SK-N-MC (cell line): ENCODE measurements around the gene BAMBI.

Experiments
- DNase-seq: peaks from one replicate; pipeline ENCODE4 v3.0.0-alpha.2; 2011; ENCODE audit warnings: low read depth, low spot score
- H3K27ac ChIP-seq: fragments of 200-600 bp; sonication (generic); 2 replicates; pipeline ENCODE4 v1.5.1; 2016; ENCODE audit warnings: mixed run types
- H3K36me3 ChIP-seq: fragments of 200-600 bp; sonication (generic); 2 replicates; pipeline ENCODE4 v1.6.1; 2017; ENCODE audit warnings: antibody characterized with exemption, low read length, mixed read lengths; ENCODE audit not compliant: insufficient read depth
- H3K4me3 ChIP-seq: fragments of 200-600 bp; sonication (generic); 2 replicates; pipeline ENCODE4 v1.5.1; 2016
- H3K9ac ChIP-seq: fragments of 200-600 bp; sonication (generic); 2 replicates; pipeline ENCODE4 v1.8.0; 2017; ENCODE audit warnings: mixed run types, mixed read lengths; ENCODE audit not compliant: insufficient read length
- H3K9me3 ChIP-seq: fragments of 200-600 bp; sonication (generic); 2 replicates; pipeline ENCODE4 v1.6.1; 2017; ENCODE audit warnings: low read depth, mild to moderate bottlenecking, antibody characterized with exemption, low read length, moderate library complexity, mixed read lengths
- EZH2 ChIP-seq: fragments of 200-600 bp; sonication (generic); IDR thresholded peaks from one replicate; pipeline ENCODE4 v1.6.1; 2017; ENCODE audit warnings: antibody characterized with exemption
- FOXP2 ChIP-seq: optimal IDR thresholded peaks from 2 replicates; pipeline ENCODE3; 2011; ENCODE audit warnings: mild to moderate bottlenecking, moderate library complexity; ENCODE audit not compliant: insufficient read depth; ENCODE audit errors: extremely low read length, control extremely low read depth
- POLR2AphosphoS5 ChIP-seq: IDR thresholded peaks from 2 replicates; pipeline ENCODE4 v1.6.1; 2012; ENCODE audit warnings: mild to moderate bottlenecking, low read depth, low read length, borderline replicate concordance

The BAMBI gene

GRCh38 chr10:28668363-28669226 is 8.7 kb upstream of the BAMBI start:
- Histone ChIP-seq H3K9me3 (no peaks in the 10 kb centered on the region), H3K4me3 (peak overlapping the region; percentile 72), H3K27ac (no peak overlapping the region), H3K9ac (peak overlapping the region; percentile 51), H3K36me3 (no peaks in the 10 kb centered on the region)
- no peak for DNase-seq
- TF ChIP-seq POLR2AphosphoS5 = no peak

GRCh38 chr10:28669227-28670173 is 7.8 kb upstream of the BAMBI start:
- DNase-seq = no peak

DNA sequence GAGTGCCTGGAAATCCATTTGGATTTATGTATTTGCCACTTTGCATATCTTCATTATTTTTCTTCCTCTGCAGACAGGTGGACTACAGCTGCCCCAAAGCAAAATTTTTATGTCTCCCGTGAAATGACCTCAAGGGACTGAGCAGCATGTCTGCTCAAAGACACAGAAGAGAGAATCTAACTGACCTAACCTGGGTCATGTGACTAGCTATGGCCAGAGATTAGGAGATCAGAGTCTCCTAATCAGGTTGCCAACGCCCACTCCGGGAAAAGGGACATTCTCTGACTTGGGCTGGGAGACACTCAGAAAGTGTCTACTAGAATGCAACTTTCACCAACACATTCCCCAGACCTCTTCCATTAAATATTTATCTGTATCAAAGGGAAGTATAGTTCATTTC is 2.5 kb upstream of the BAMBI start:
- no peak overlapping the region for H3K4me3 ChIP-seq

More at GRCh38 chr10:28669227-28670173, 7.8 kb upstream of the BAMBI start:
- no peaks in the 10 kb centered on the region for H3K36me3 ChIP-seq
- peak overlapping the region; percentile 72 for H3K4me3 ChIP-seq
- H3K27ac ChIP-seq = no peak overlapping the region
- TF ChIP-seq POLR2AphosphoS5 (no peak), EZH2 (no peak), FOXP2 (no peak)
- no peaks in the 10 kb centered on the region for H3K9me3 ChIP-seq
- no peak overlapping the region for H3K9ac ChIP-seq

GRCh38 chr10:28676326-28676967 is 874 bp upstream of the BAMBI start:
- DNase-seq = no peak
- H3K9ac ChIP-seq = peak overlapping the region; percentile 69
- TF ChIP-seq FOXP2 = no peak
- H3K4me3 ChIP-seq = peak overlapping the region; percentile 81
- no peak overlapping the region for H3K27ac ChIP-seq
- H3K36me3 ChIP-seq = peaks cover 8% of the 10 kb centered on the region
- no peaks in the 10 kb centered on the region for H3K9me3 ChIP-seq

More for the DNA sequence above, 2.5 kb upstream of the BAMBI start:
- H3K9me3 ChIP-seq = no peaks in the 10 kb centered on the region
- H3K9ac ChIP-seq = no peak overlapping the region
- no peaks in the 10 kb centered on the region for H3K36me3 ChIP-seq
- H3K27ac ChIP-seq = no peak overlapping the region
- TF ChIP-seq POLR2AphosphoS5 (no peak), EZH2 (no peak), FOXP2 (no peak)
- DNase-seq = no peak

DNA sequence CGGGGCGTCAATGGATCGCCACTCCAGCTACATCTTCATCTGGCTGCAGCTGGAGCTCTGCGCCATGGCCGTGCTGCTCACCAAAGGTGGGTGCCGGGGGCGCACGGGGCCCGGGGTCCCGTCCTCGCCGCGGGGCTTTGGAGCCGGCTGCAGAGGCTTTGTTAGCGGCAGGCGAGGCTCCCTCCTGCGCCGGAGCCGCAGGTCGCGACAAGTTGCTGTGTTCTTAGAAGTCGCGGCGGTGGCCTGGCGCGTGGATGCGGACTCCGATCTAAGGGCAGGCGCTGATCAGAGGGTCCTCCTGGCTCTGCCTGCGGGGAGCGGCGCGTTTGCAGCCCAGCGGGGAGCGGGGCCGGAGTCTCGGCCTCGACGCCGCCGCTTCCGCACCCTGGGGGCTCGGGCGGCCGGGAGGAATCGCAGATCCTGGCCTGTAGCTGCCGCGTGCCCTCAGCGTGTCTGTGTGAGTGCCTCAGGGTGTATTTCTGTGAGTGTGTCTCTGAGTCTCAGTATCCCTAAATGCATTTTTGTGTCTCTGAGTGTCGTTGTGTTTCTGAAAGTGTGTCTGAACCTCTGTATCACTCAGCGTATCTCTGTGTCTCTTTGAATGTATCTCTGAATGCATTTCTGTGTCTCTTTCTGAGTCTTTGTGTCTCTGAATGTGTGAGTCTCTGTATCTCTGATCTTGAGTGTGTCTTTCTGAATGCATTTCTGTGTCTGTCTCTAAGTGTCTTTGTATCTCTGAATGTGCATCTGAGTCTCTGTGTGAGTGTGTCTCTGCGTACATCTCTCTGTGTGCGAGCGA is 766 bp downstream of the BAMBI start:
- peak overlapping the region; percentile 73 for H3K9ac ChIP-seq
- no peaks in the 10 kb centered on the region for H3K9me3 ChIP-seq
- peak overlapping the region; percentile 89 for H3K4me3 ChIP-seq
- no peak overlapping the region for H3K27ac ChIP-seq
- TF ChIP-seq POLR2AphosphoS5 (no peak), FOXP2 (no peak), EZH2 (no peak)
- peaks cover 23% of the 10 kb centered on the region for H3K36me3 ChIP-seq
- DNase-seq = no peak

DNA sequence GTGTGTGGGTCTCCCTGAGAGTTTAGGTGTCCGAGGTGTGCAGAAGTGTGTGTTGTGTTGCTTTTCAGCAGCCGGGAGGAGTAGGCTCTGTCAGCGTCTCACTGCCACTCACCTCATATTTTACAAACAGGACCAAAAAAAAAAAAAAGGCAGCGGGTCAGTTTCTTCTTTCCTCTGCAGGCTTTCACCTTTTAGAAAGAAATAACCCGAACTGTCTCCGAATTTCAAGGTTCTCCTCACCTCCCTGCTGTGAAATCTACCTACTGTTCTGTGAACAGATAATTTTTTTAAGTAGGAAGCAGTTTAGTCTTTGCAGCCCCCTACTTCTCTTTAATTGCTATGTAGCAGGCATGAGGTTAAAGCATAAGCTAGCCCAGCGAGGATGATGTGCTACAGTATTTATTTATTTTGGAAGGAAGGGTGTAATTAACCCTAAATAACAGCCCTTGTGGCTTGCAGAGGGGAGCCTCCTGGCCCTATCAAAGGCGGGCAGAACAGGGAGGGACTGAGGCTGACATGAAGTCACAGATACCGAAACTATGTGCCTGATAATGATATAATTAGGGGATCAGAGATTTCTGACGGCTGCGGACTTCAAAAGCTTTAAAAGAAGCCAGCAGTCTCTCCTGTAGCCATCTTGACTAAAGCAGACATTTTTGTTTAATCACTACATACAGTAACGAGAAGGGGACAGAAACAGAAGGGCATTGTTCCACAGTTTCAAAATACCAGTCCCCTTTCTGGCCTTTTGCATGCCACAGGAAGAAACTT is 1.6 kb downstream of the BAMBI start:
- DNase-seq = no peak
- peaks cover 27% of the 10 kb centered on the region for H3K36me3 ChIP-seq
- H3K9me3 ChIP-seq = no peaks in the 10 kb centered on the region
- peak overlapping the region; percentile 89 for H3K4me3 ChIP-seq
- TF ChIP-seq POLR2AphosphoS5 (no peak), FOXP2 (no peak), EZH2 (no peak)
- no peak overlapping the region for H3K27ac ChIP-seq
- H3K9ac ChIP-seq = peak overlapping the region; percentile 73
